Activated CD4-positive, CD25-positive, alpha-beta regulatory T cell treated with anti-CD3 and anti-CD28 coated beads, Interleukin-2, amount 50 U/mL, for 72 hours (primary cell): Measurements from ENCODE around the gene NRP1.
"Not testable (repeated sequence)": the region's sequence is repeated elsewhere in the genome, so short reads cannot be mapped to it uniquely, and the experiment has no call there.

ENCODE experiments used
- DNase-seq: peaks from one replicate; pipeline ENCODE4 v3.0.0; 2021

Gene NRP1

GRCh38 chr10:33141251-33141650 is 193.2 kb downstream of the NRP1 start:
- no peak for DNase-seq

GRCh38 chr10:33139181-33139646 is 195.3 kb downstream of the NRP1 start:
- DNase-seq, result peak; percentile 53

- DNase-seq, result not testable (repeated sequence)
Measured at GRCh38 chr10:33138686-33139085, 195.8 kb downstream of the NRP1 start.

- DNase-seq, result no peak
Measured at GRCh38 chr10:33137356-33138005, 197.0 kb downstream of the NRP1 start.

GRCh38 chr10:33136781-33137180 is 197.7 kb downstream of the NRP1 start:
- no peak for DNase-seq

GRCh38 chr10:33136271-33136670 is 198.2 kb downstream of the NRP1 start:
- no peak for DNase-seq

- peak; percentile 65 for DNase-seq
Measured at GRCh38 chr10:33134011-33134751, 200.3 kb downstream of the NRP1 start.

- DNase-seq, result no peak
Measured at GRCh38 chr10:33133557-33133956, 200.9 kb downstream of the NRP1 start.

- no peak for DNase-seq
Measured at GRCh38 chr10:33132626-33133025, 201.8 kb downstream of the NRP1 start.

- DNase-seq, result no peak
Measured at GRCh38 chr10:33129996-33130386, 204.5 kb downstream of the NRP1 start.

GRCh38 chr10:33129141-33129995 is 205.1 kb downstream of the NRP1 start:
- DNase-seq, result no peak

GRCh38 chr10:33127622-33128021 is 206.8 kb downstream of the NRP1 start:
- DNase-seq, result no peak
